HepG2 (cell line): Measurements from ENCODE around the gene NDOR1. TPM values are rescaled to one million over a fixed set of nuclear protein-coding genes. Genes with fewer than 3 reads are reported as not detected.

ENCODE experiments used
- ETV6 ChIP-seq: sonication (generic); formaldehyde crosslinking; conservative IDR thresholded peaks from 2 replicates; pipeline ENCODE4 v1.4.0; 2020; ENCODE audit warnings: missing genetic modification reagents
- GABPB1 ChIP-seq: IDR thresholded peaks from 2 replicates; pipeline ENCODE4 v1.6.1; 2016; ENCODE audit warnings: mild to moderate bottlenecking, missing genetic modification reagents, moderate library complexity, missing compliant biosample characterization
- GZF1 ChIP-seq: sonication (generic); formaldehyde crosslinking; IDR thresholded peaks from 2 replicates; pipeline ENCODE4 v1.5.1; 2020; ENCODE audit warnings: mild to moderate bottlenecking, missing genetic modification reagents
- IKZF1 ChIP-seq: fragments of 450-650 bp; IDR thresholded peaks from 2 replicates; pipeline ENCODE4 v1.7.1; 2016
- JDP2 ChIP-seq: sonication (generic); formaldehyde crosslinking; IDR thresholded peaks from 2 replicates; pipeline ENCODE4 v1.8.1; 2022; ENCODE audit warnings: missing genetic modification reagents, borderline replicate concordance
- MED8 ChIP-seq: sonication (generic); formaldehyde crosslinking; IDR thresholded peaks from 2 replicates; pipeline ENCODE4 v1.8.1; 2023; ENCODE audit warnings: mild to moderate bottlenecking, missing genetic modification reagents; ENCODE audit not compliant: insufficient replicate concordance
- MTF1 ChIP-seq: sonication (generic); formaldehyde crosslinking; IDR thresholded peaks from 2 replicates; pipeline ENCODE4 v1.5.0; 2020; ENCODE audit warnings: missing genetic modification reagents
- NFATC3 ChIP-seq: sonication (generic); formaldehyde crosslinking; IDR thresholded peaks from 2 replicates; pipeline ENCODE4 v1.5.1; 2020; ENCODE audit warnings: mild to moderate bottlenecking, missing genetic modification reagents
- NFE2L1 ChIP-seq: sonication (generic); formaldehyde crosslinking; IDR thresholded peaks from 2 replicates; pipeline ENCODE4 v1.4.0; 2020; ENCODE audit warnings: missing genetic modification reagents, mild to moderate bottlenecking, borderline replicate concordance
- NR2C2 ChIP-seq: sonication (generic); formaldehyde crosslinking; IDR thresholded peaks from 2 replicates; pipeline ENCODE4 v1.4.0; 2020; ENCODE audit warnings: missing genetic modification reagents, mild to moderate bottlenecking, moderate library complexity, borderline replicate concordance
- PRPF4 ChIP-seq: fragments of 200-400 bp; formaldehyde crosslinking; IDR thresholded peaks from 2 replicates; pipeline ENCODE4 v1.6.1; 2016; ENCODE audit warnings: low read length, low read depth; ENCODE audit not compliant: poor library complexity, severe bottlenecking
- SETDB1 ChIP-seq: sonication (generic); formaldehyde crosslinking; IDR thresholded peaks from 2 replicates; pipeline ENCODE4 v1.5.1; 2020; ENCODE audit warnings: missing genetic modification reagents, mild to moderate bottlenecking, borderline replicate concordance
- STAT5B ChIP-seq: sonication (generic); formaldehyde crosslinking; IDR thresholded peaks from 2 replicates; pipeline ENCODE4 v1.4.0; 2020; ENCODE audit warnings: missing genetic modification reagents
- TMF1 ChIP-seq: sonication (generic); formaldehyde crosslinking; IDR thresholded peaks from 2 replicates; pipeline ENCODE4 v1.8.1; 2022; ENCODE audit warnings: low read depth, missing genetic modification reagents
- ZFP36 ChIP-seq: fragments of 150-350 bp; IDR thresholded peaks from 2 replicates; pipeline ENCODE4 v1.6.1; 2018; ENCODE audit warnings: borderline replicate concordance, low read length, low read depth; ENCODE audit not compliant: partially characterized antibody
- ZFYVE20 ChIP-seq: sonication (generic); formaldehyde crosslinking; IDR thresholded peaks from 2 replicates; pipeline ENCODE4 v1.8.0; 2023; ENCODE audit warnings: low read depth, mild to moderate bottlenecking, moderate library complexity, missing genetic modification reagents, borderline replicate concordance
- ZNF101 ChIP-seq: sonication (generic); formaldehyde crosslinking; IDR thresholded peaks from 2 replicates; pipeline ENCODE4 v1.4.0; 2020; ENCODE audit warnings: mild to moderate bottlenecking, low read depth, missing genetic modification reagents, borderline replicate concordance
- ZNF138 ChIP-seq: sonication (generic); formaldehyde crosslinking; IDR thresholded peaks from 2 replicates; pipeline ENCODE4 v1.5.0; 2020; ENCODE audit warnings: mild to moderate bottlenecking, low read depth, missing genetic modification reagents
- ZNF33A ChIP-seq: sonication (generic); formaldehyde crosslinking; IDR thresholded peaks from 2 replicates; pipeline ENCODE4 v1.5.1; 2020; ENCODE audit warnings: missing genetic modification reagents, mild to moderate bottlenecking, moderate library complexity, borderline replicate concordance
- ZNF468 ChIP-seq: sonication (generic); formaldehyde crosslinking; IDR thresholded peaks from 2 replicates; pipeline ENCODE4 v1.8.0; 2022; ENCODE audit warnings: mild to moderate bottlenecking, moderate library complexity, missing genetic modification reagents
- ZNF503 ChIP-seq: sonication (generic); formaldehyde crosslinking; IDR thresholded peaks from 2 replicates; pipeline ENCODE4 v1.4.0; 2020; ENCODE audit warnings: missing genetic modification reagents
- ZNF652 ChIP-seq: IDR thresholded peaks from 2 replicates; pipeline ENCODE4 v1.6.1; 2016; ENCODE audit warnings: low read depth, borderline replicate concordance
- ZNF660 ChIP-seq: sonication (generic); formaldehyde crosslinking; IDR thresholded peaks from 2 replicates; pipeline ENCODE4 v1.5.1; 2020; ENCODE audit warnings: mild to moderate bottlenecking, low read depth, missing genetic modification reagents, borderline replicate concordance
- ZNF672 ChIP-seq: sonication (generic); formaldehyde crosslinking; IDR thresholded peaks from 2 replicates; pipeline ENCODE4 v1.8.1; 2022; ENCODE audit warnings: missing genetic modification reagents
- ZNF878 ChIP-seq: sonication (generic); formaldehyde crosslinking; IDR thresholded peaks from 2 replicates; pipeline ENCODE4 v1.8.1; 2023; ENCODE audit warnings: mild to moderate bottlenecking, missing genetic modification reagents, moderate library complexity
- polyA plus RNA-seq, 8 experiments: library from polyadenylated mRNA; depleted of rRNA in 3 of 8; stranded (reverse) in 7 of 8; unstranded in 1 of 8; fragments of >200 nt; fragmentation: Illumina TruSeq in 4 of 8; extraction: Trizol in 4 of 8; gene quantifications; 2 replicates each; pipeline versions ENCODE4 v1.2.1 to v1.2.3, GENCODE V29; 2011 to 2016; ENCODE audit warnings: low read depth in 4 of 8, missing spikeins in 1 of 8, mixed read lengths in 1 of 8; ENCODE audit not compliant: insufficient read depth in 1 of 8
- total RNA-seq, 5 experiments: library from RNA; depleted of rRNA; stranded (reverse); fragments of >200 nt; fragmentation: Illumina TruSeq; extraction: Trizol; gene quantifications; 2 replicates each; pipeline ENCODE4 v1.2.3, GENCODE V29; 2016; ENCODE audit warnings: low read depth in 1 of 5
- TF ChIP-seq, protein P1 (sequence below): sonication (generic); formaldehyde crosslinking; IDR thresholded peaks from 2 replicates; pipeline ENCODE4 v1.4.0; 2020; ENCODE audit warnings: mild to moderate bottlenecking, missing genetic modification reagents
- TF ChIP-seq, protein P2 (sequence below): sonication (generic); formaldehyde crosslinking; IDR thresholded peaks from 2 replicates; pipeline ENCODE4 v1.5.0; 2020; ENCODE audit warnings: mild to moderate bottlenecking, low read depth, missing genetic modification reagents, borderline replicate concordance

NDOR1 gene
- total and polyA plus RNA-seq, 2 of the 13 experiments (the other 11 are each of a cell fraction or from before 2014, with no cell fraction given) = 3.6 to 8.7 TPM

DNA sequence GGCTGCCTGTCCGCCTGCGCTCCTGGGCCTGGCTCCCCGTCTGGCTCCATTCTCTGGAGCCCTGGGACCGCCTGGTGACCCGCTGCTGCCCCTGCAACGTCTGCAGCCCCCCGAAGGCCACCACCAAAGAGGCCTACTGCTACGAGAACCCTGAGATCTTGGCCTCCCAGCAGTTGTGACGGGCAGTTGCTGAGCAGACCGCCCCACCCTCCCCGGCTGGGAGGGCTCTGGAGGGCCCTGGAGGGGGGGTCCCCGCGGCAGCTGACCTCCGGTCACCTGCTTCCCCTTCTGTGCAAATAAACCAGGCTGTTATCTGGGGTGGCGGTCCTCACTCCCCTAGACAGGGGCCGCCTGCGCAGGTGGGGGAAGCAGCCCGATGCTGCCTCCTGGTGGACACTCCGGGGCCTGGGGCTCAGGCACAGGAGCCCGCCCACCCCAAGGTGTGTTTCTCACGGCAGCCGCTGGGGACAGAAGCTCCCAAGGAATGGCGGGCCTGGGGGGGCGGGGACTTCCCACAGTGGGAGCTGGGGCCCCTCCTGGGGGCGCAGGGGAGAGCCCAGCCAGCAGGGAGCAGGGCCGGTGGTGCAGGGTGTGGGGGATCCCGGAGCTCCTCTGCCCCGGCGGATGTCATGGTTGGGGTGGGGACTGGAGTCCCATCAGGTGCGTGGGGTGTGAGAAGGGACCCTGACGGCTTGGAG is 30.9 kb downstream of the NDOR1 start (continued):
- TF ChIP-seq, protein P1, sequence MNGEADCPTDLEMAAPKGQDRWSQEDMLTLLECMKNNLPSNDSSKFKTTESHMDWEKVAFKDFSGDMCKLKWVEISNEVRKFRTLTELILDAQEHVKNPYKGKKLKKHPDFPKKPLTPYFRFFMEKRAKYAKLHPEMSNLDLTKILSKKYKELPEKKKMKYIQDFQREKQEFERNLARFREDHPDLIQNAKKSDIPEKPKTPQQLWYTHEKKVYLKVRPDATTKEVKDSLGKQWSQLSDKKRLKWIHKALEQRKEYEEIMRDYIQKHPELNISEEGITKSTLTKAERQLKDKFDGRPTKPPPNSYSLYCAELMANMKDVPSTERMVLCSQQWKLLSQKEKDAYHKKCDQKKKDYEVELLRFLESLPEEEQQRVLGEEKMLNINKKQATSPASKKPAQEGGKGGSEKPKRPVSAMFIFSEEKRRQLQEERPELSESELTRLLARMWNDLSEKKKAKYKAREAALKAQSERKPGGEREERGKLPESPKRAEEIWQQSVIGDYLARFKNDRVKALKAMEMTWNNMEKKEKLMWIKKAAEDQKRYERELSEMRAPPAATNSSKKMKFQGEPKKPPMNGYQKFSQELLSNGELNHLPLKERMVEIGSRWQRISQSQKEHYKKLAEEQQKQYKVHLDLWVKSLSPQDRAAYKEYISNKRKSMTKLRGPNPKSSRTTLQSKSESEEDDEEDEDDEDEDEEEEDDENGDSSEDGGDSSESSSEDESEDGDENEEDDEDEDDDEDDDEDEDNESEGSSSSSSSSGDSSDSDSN = no peak; the same call in 1 of the 2 replicates
- no peak for TF ChIP-seq MTF1 (CRISPR knock-in tag)
- no peak for TF ChIP-seq ZNF468 (CRISPR knock-in tag)
- no peak for TF ChIP-seq ZNF33A (CRISPR knock-in tag)
- no peak for TF ChIP-seq TMF1 (CRISPR knock-in tag)
- TF ChIP-seq NFATC3 (CRISPR knock-in tag) = no peak
- no peak for TF ChIP-seq ZNF101 (CRISPR knock-in tag)
- TF ChIP-seq ZNF878 (CRISPR knock-in tag) = no peak
- peak; percentile 72 for TF ChIP-seq MED8 (CRISPR knock-in tag)
- TF ChIP-seq NR2C2 (CRISPR knock-in tag) = peak; percentile 41
- TF ChIP-seq, protein P2, sequence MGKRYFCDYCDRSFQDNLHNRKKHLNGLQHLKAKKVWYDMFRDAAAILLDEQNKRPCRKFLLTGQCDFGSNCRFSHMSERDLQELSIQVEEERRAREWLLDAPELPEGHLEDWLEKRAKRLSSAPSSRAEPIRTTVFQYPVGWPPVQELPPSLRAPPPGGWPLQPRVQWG (CRISPR knock-in tag) = no peak
- no peak for TF ChIP-seq JDP2 (CRISPR knock-in tag)
- peak; percentile 78 for TF ChIP-seq GABPB1
- TF ChIP-seq ZNF138 = no peak
- TF ChIP-seq NFE2L1 (CRISPR knock-in tag) = no peak
- no peak for TF ChIP-seq STAT5B
- no peak for TF ChIP-seq IKZF1
- TF ChIP-seq ZNF503 (CRISPR knock-in tag) = peak; percentile 88; the same call in 1 of the 2 replicates
- no peak for TF ChIP-seq ZNF660 (CRISPR knock-in tag)
- TF ChIP-seq ZNF652 (CRISPR knock-in tag) = no peak
- no peak for TF ChIP-seq PRPF4
- no peak for TF ChIP-seq ZFYVE20 (CRISPR knock-in tag)
- TF ChIP-seq ETV6 = no peak
- TF ChIP-seq ZNF672 (CRISPR knock-in tag) = 0 out of 2 replicates have a peak, but pooled peaks have one; percentile 27
- no peak for TF ChIP-seq ZFP36
- TF ChIP-seq SETDB1 (CRISPR knock-in tag) = no peak
- TF ChIP-seq GZF1 (CRISPR knock-in tag) = no peak
